GM18507 (cell line): ENCODE data around the gene NT5M.

ENCODE experiments used
- DNase-seq: peaks from one replicate; pipeline ENCODE4 v3.0.0; 2011; ENCODE audit warnings: low read depth; ENCODE audit not compliant: insufficient read length; ENCODE audit errors: extremely low spot score
- FAIRE-seq: peaks from 2 replicates; lab custom pipeline; 2011; peaks lifted over from hg19 to GRCh38; lab: Jason Lieb, UNC

NT5M gene

DNA sequence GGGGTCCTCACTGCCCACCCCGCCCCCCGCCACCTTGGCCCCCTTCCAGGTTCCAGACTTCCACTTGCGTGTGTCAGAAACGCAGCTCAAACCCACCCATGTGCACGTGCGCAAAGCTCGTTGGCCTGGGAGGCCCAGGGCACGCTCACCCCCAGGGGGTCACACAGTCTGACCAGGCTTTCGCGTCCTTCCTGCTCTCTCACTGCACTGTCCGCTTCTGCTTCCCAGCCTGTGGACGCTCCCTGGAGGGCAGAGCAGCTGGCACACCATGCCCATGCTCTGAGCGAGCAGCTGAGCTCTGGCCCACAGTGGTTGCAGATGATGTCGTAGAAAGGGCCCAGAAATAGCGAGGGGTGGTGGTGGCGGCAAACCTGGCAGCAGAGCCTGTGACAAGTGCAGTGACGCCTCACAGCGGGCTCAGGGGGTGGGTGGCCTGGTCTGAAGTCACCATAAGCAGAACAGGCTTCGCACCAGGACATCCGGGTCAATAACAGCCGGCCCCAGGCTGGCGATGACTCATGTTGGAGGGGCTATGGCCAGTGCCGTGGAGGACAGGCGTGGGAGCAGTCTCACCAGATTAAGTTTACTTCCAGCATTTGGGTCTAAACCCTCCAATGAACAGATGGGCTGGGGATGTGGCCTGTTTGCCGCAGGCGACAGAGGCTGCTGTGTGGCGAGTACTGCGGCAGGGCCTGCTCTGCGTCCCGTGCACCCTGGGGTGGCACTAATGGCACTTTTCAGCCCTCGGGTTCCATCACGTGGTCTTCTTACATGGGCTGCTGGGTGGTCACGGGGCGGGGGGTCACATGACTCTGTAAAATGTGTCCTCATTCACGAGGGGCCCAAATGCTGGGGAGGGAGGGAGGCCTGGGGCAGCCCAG, 49.0 kb downstream of the NT5M start:
- FAIRE-seq (no peak), DNase-seq (no peak)

DNA sequence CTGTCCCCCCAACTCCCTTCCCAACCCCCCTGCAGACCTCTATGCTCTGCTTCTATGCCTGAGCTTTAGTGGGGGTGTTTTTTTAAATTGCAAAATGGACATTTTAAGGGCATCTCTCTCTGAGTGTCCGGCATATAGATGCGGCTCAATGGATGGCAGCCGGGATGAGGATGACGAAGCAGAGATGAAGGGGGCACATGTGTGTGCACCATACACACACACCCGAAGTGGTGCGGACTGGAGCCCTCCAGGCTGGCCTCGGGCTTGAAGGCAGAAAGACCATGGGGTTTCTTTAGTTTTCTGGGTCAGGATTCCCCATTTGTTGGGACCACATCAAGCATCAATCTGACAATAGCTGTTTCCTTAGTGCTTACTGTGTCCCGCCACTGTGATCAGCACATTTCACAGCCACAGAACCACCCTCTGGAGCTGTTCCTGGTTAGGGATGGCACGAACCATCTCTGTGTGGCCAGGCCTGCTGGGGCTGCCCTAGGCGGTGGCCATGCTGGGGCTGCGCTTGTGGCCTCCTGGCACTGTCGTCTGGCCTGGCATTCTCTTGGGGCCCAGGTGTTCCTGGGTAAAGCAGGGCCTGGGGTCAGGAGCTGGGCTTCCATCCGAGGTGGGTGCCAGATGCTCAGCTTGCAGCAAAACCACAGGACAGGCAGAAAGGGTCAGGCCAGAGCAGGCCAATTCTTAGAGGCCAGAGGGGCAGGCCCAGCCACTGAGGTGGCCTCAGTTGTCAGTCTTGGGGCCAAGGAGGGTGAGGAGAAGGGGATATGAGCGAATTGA, 49.9 kb downstream of the NT5M start:
- no peak for FAIRE-seq
- no peak for DNase-seq

DNA sequence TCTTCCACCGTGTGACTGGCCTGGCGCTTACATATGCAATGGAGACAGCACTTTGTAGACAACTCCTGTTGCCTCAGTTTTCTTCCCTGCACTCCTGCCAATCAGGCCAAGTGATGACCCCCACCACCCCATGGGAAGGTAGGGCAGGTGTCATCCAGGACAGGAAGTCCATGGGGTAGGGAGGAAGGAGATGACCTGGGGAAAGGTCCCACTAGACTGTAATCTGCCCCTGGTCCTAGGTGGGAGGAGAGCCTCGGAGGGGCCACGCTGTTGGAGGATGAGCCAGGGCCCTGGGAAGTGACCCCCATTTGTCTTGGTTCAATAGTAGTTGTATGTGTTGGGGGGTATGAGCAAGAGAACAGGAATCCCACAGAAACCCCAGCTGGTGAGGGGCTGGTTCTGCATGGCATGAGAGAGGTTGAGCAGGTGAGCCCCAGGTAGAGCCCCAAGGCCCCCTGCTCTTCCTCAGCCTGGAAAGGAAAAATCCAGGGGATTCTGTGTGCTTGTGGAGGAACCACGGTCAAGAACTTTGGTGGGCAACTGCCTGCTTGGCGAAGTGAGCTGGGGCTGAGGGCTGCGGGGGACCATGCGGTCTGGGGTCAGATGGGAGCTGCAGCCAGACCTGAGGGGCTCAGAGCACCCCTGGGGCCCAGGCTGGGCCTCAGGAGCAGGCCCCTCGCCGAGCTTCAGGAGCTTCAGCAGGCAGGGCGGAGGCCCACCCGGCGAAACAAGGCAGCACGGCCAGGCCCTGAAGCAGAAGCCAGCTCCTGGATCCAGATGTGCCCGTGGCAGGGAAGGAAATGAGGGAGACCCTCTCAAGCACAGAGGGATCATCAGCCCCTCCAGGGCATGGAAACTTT, 50.7 kb downstream of the NT5M start:
- FAIRE-seq (no peak), DNase-seq (no peak)

DNA sequence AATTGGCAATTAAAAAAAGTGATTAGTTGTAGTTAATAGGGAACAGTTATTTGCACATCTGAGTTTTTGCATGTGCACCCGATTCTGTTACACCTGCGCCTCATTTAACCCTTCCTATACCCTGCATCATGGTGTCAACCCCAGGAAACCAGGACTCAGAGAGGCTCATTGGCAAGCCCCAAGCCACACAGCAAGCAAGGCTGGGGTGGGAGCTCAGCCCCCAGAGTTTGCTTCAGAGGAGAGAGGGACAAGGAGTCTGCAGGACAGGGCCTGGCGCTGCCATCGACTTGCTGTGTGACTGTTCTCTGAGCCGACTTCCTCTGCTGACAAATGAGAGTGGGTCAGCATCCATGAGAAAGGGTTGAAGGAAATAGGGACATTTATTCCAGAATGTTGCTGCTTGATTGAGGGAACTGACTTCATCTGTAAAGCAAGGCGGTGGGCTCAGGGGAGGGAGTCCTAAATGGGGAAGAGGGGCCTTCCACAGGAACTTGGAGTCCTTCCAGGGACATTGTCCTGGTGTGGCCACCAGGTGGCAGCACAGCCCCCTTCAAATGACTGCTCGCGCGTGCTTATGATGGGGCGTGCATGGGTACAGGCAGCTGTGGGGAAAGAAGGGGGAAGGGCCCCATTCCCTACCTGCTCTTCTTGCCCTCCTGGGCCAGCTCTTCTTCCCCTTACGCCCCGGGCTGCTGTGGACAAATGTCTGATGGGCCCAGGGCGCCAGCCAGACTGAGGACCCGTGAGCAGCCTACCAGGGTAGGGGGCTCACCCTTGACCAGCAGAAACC, 51.6 kb downstream of the NT5M start:
- FAIRE-seq (peak; percentile 85), DNase-seq (peak; percentile 71)

DNA sequence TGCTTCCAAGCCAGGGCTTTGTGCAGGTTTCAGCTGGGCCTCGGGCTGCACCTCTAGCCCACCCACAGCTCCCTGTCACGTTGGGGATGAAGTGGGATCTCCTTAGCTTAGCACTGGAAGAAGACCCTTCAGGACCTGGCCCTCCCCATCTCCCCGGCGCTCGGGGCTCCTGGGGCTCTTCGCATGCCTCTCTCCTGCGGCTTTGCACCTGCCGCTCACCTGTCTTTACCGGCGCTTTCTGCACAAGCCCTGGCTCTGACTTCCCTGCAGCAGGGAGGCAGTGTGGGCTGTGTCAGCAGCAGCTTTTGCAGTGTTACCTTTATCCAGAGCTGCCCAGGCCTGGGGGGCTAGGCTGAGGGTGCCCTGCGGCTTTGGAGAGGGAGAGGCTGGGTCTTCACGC, 52.3 kb downstream of the NT5M start:
- DNase-seq (no peak), FAIRE-seq (no peak)

DNA sequence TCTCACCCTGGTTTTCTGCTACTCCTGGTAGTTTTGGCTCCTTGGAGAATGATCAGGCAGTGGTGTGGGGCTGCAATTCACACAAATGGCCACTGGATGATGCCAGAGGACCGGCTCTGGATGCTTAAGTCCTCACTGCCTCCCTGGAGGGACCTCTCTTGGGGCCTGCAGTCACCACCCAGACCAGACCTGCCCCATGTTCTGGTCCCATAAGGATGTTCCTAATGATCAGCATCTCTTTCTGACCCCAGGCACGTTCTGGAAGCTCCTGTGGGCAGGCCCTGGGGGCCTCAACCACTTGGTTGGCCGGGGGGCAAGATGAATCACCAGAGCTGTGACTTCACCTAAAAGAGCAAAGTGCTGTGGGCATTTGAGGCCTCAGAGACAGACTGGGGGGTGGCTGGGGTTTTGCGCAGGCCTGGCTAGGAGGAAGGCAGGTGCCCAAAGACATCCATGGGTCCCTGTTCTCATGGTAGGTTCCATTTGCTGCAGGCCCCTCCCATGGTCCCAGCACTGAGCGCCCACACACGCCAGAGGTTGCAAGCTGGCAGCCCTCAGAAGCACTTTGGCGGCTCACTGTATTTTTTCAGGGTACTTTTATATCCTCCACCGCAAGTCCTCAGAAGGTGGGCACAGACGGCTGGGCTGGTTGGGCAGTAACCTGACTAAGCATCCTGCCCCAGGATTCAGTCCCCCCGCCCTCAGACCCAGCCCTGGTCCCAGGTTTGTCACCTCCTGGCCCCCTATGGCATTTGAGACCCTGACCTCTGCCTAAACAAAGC, 53.2 kb downstream of the NT5M start:
- FAIRE-seq = peak; percentile 86
- DNase-seq = peak; percentile 68

DNA sequence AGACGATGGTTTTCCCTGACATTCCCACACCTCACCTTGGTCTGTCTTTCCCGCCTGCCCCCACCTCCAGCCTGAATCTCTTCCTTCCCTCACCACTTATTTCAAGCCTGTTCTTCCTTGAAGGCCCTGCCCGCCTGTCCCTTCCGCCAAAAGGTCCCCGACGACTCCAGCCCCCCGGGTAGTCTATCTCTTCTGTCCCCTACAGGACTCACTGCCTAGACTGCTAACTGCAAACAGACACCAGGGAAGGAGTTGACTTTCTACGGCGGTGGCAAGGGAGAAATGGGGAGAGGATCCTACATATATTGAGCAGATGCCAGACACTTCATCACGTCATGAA, 53.7 kb downstream of the NT5M start:
- FAIRE-seq (no peak), DNase-seq (no peak)

DNA sequence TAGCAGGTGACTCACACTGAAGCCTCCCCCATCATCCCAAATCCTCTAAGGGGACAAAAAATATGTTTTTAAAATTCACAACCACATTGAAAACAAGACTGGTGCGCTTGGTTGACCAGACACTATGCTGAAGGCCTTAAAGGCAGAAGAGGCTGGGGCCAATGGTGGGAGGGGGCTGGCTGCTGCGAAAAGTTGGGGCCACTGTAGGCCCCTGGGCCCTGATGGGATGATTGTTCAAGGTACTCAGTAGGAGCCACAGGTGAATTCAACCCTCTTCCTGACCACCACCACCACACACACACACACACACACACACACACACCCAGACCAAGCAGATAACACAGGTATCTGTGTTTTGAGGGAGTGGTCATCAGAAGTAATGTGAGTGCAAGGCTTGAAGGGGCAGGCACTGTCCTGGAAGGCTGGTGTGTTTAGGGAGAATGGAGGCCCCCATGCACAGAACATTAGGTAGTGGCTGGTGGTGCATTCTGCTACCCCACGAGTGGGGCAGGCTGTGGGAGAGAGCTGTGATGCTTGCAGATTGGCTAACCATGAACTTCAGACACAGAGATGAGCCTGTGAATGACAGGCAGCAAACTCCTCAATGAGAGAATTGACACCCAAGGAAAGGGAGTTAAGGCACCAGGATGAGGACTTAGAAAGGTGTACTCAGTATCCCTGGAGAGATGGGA, 55.0 kb downstream of the NT5M start:
- DNase-seq = no peak
- FAIRE-seq = no peak

DNA sequence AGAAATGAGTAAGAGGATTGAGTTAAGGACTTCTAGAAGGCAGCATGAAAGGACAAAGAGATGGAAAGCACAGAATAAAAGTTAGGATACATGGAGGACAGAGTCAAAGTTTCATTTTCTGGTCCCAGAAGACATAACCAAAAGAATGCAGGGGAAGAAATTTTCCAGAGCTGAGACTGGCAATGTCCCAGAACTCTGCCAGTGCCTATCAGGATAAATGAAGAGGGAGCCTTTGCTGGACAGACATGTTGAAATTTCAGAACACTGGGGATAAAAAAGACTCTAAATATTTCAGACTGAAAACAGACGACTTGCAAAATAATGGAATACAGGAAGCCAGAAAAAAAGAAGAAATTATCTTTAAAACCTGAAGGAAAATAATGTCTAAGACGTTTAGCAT, 55.7 kb downstream of the NT5M start:
- FAIRE-seq (no peak), DNase-seq (no peak)

DNA sequence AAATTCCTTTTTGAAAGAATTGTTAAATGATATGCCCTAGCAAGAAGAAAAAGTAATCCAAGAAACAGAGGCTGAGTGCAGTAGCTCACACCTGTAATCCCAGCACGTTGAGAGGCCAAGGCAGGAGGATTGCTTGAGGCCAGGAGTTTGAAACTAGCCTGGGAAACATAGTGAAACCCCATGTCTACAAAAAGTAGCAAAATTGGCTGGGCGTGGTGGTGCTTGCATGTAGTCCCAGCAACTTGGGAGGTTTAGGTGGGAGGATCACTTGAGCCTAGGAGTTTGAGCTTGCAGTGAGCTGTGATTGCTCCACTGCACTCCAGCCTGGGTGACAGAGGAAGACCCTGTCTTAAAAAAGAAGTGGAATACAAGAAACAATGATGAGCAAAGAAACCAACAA, 56.1 kb downstream of the NT5M start:
- FAIRE-seq = no peak
- DNase-seq = no peak

DNA sequence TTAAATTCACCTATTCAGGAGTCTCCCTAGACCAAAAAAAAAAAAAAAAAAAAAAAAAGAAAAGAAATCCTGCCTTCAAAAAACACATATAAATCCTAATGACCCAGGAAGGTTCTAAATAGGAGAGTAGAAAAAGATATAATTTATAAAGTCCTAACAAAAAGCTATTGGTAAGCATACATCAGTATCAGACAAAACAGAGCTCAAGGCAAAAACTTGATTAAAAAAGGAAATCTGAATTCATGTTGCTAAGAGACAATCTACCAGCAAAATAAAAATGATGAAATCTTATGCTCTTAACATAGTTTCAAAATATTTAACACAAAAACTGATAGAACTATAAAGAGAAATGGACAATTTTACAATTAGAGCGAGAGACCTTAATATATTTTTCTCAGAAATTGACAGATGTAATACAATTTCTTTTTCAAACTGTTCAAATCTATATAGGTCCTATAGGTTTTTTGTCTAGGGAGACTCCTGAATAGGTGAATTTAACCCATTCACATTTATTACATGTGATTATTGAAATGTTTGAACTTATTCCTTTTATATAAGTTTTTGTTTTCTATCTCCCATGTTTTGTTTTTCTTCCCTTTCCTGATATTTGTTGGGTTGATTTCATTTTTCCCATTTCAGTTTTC, 57.0 kb downstream of the NT5M start:
- FAIRE-seq (no peak), DNase-seq (no peak)

DNA sequence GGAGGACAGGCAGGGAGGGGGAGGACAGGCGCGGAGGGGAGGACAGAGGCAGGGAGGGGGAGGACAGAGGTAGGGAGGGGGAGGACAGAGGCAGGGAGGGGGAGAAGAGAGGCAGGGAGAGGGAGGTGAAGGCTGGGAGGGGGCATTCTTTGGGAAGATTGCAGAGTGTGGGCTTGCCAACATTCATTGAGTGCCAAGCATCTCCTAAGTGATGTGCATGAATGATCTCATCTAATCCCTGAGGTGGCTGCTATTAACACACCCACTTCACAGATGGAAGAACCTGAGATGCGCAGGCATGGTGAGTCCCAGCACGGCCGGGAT, 58.3 kb downstream of the NT5M start:
- FAIRE-seq = no peak
- DNase-seq = no peak

DNA sequence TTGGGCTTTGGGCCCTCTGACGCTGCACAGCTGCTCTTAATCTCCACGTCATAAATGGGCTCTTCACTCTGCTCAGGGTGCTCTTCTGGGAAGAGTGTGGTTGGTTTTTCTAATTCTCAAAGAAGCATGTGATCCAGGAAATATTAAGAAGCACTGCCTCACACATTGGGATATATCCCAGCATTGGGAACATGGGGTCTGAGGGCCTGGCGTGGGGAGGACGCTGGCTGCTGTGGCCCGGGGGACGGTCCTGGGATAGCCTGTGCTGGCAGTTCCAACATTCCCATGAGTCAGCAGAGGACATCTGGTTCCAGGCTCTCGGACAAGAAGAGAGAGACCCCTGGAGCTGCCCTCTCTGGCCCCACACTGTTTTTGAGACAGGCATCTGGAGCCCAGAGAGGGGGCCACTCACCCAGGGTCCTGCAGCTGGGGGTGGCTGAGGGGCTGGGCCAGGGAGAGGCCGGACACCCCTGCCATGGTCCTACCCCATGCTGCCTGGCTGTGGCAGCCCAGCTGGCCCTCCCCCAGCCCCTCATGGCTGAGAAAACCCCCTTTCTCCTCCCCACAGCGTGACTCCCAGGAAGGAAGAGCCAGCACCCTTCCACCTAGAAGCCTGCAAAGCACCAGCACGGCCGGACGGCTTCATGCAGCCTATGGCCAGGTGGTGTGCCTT, 58.8 kb downstream of the NT5M start:
- DNase-seq (no peak), FAIRE-seq (no peak)

DNA sequence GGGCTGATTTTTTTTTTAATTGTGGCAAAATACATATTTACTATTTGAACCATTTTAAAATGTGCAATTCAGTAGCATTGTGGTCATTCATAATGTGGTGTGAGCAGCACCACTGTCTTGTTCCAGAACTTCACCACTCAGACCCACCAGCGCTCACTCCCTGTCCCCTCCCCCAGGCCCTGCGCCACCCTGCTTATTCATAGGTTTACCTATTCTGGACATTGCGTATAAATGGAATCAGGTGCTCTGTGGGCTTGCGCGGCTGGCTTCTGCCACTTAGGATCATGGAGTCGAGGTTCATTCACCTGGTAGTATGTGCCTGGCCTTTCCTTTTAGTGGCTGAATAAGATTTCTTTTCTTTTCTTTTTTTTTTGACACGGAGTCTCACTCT, 59.4 kb downstream of the NT5M start:
- DNase-seq = no peak
- no peak for FAIRE-seq

DNA sequence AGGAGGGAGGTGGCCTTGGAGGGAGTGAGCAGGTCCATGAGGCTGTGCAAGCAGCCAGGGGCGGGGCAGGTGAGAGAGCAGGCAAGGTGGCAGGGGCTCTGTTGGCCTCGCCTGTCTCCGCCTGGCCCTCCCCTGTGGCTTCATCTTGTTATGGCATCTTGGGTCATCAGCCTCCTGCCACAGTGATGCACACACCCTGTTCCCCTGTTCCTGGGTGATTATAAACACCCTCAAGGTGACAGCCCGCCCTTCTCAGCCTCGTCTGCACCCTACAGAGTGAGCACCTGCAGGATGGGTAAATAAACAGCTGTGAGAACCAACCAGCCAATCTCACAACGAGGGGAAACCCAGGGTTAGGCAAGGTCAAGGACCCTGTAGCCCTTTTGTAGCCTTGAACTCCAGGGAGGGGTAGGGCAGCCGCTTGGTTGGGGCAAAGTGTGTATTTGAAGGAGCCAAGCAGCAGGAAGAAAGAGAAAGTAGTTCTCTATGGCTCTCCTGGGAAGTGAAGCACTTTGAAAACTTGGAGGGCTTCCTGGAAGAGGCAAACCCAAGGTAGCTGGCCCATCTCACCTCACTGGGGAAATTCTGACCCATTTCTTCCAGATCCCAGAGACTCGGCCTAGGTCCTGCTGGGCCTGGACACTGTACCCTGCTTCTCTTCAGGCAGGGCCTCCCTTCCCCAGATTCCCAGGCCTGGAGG, 60.6 kb downstream of the NT5M start:
- DNase-seq (no peak), FAIRE-seq (no peak)

DNA sequence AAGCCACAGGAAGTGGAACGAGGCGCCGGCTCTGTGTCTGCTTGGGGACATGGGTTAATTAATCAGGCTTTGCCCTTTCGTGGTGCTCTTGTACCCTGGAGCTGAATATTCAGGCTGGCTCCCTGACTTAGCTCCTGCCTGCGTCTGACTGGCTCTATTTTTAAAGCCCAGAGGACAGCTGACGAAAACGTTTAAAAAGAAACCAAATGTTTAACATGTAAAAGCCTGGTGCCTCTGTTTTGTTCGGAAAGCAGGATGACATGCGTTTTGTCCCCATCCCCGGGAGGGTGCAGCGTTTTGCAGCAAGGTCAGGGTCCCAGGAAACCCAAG, 61.1 kb downstream of the NT5M start:
- FAIRE-seq = no peak
- DNase-seq = no peak
